Endodermal cell (in vitro differentiated cells): Measurements from ENCODE around the gene NMB. TPM values are rescaled to one million over a fixed set of nuclear protein-coding genes. Genes with fewer than 3 reads are reported as not detected.

Experiments
- DNase-seq: peaks from one replicate; pipeline ENCODE4 v3.0.0-alpha.2; 2017
- H3K27ac ChIP-seq: 2 replicates; pipeline ENCODE4 v1.5.1; 2013; ENCODE audit warnings: mild to moderate bottlenecking, low read depth, low read length, moderate library complexity
- H3K27me3 ChIP-seq: 2 replicates; pipeline ENCODE4 v1.6.1; 2013; ENCODE audit warnings: mild to moderate bottlenecking, low read length, moderate library complexity; ENCODE audit not compliant: insufficient read depth, control insufficient read depth, poor library complexity, severe bottlenecking
- H3K36me3 ChIP-seq: 2 replicates; pipeline ENCODE4 v1.7.0; 2013; ENCODE audit warnings: mild to moderate bottlenecking, low read length, moderate library complexity; ENCODE audit not compliant: control insufficient read depth, insufficient read depth
- H3K4me1 ChIP-seq: one replicate; pipeline ENCODE4 v1.7.0; 2013; ENCODE audit warnings: low read length; ENCODE audit not compliant: control insufficient read depth, insufficient read depth
- H3K4me3 ChIP-seq: 2 replicates; pipeline ENCODE4 v1.5.1; 2013; ENCODE audit warnings: mild to moderate bottlenecking, low read length, moderate library complexity
- H3K9ac ChIP-seq: 2 replicates; pipeline ENCODE4 v1.6.1; 2013; ENCODE audit warnings: mild to moderate bottlenecking, low read length, moderate library complexity; ENCODE audit not compliant: poor library complexity, severe bottlenecking; ENCODE audit errors: extremely low read depth
- H3K9me3 ChIP-seq: 2 replicates; pipeline ENCODE4 v1.6.1; 2013; ENCODE audit warnings: mild to moderate bottlenecking, low read length, moderate library complexity; ENCODE audit not compliant: control insufficient read depth
- H3K27ac Mint-ChIP-seq: 2 replicates; pipeline ENCODE4 v1.8.0; 2020; ENCODE audit warnings: mixed read lengths
- H3K27me3 Mint-ChIP-seq: 2 replicates; pipeline ENCODE4 v1.8.0; 2021; ENCODE audit warnings: mild to moderate bottlenecking, mixed read lengths; ENCODE audit not compliant: insufficient read depth
- H3K36me3 Mint-ChIP-seq: 2 replicates; pipeline ENCODE4 v1.8.0; 2020; ENCODE audit warnings: low read depth, mixed read lengths
- H3K4me1 Mint-ChIP-seq: 2 replicates; pipeline ENCODE4 v1.8.0; 2020; ENCODE audit warnings: mixed read lengths
- H3K4me3 Mint-ChIP-seq: 2 replicates; pipeline ENCODE4 v1.8.0; 2020; ENCODE audit warnings: mild to moderate bottlenecking, moderate library complexity, mixed read lengths
- H3K9me3 Mint-ChIP-seq: 2 replicates; pipeline ENCODE4 v1.8.0; 2020; ENCODE audit warnings: mild to moderate bottlenecking, mixed read lengths
- WGBS, 2 experiments: methylation state at CpG; one replicate each; pipeline versions ENCODE4 v1.1.5 to v1.1.7; 2013; ENCODE audit warnings: missing lambda C conversion rate in 2 of 2, mixed read lengths in 1 of 2; ENCODE audit not compliant: insufficient coverage in 1 of 2, insufficient read length in 1 of 2; 5-methylcytosine and 5-hydroxymethylcytosine counted together
- total RNA-seq, 2 donors: library from RNA; stranded (reverse); fragmentation: NEBNext Ultra II Directional in 1 of 2; extraction: Animal tissue kit (Norgen Biotek cat#: 25700) in 1 of 2; gene quantifications; 2 replicates in 1 of 2; 3 replicates in 1 of 2; pipeline ENCODE4 v1.2.1, GENCODE V29; 2021
- TF ChIP-seq, protein P1 (sequence below): fragments of 200-600 bp; sonication (generic); conservative IDR thresholded peaks from 2 replicates; pipeline ENCODE4 v1.5.0; 2021; ENCODE audit warnings: antibody characterized with exemption, mild to moderate bottlenecking

The NMB gene
- total RNA-seq, 2 donors from 2014 or later = 5.3 to 7.3 TPM

DNA sequence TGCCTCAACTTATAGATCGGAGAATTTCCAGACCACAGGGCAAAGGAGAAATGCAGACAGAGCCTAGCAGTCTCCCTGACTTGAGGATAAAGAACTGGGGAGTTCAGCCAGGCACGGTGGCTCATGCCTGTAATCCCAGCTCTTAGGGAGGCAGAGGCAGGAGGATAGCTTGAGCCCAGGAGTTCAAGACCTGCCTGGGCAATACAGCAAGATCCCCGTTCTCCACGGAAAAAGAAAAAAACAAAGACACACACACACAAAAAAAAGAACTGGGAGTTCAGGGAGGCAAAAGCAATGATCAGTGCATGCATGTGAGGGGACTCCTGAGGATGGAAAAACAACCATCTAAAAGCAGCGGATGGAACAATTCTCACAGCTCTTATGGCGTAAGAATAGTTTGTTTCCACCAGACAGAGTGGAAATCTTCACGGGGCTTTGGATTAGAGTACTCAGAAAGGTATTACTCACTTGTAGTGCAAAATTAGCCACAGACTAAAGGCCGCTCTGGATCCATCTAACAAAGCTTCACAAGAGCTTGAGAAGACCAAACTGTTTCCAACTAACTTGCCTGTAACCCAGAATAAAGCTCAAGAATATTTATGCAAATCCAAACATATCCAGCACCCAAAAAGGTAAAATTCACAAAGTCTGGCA lies 41.7 kb upstream of the NMB start:
- peaks cover 20% of the 10 kb centered on the region for H3K36me3 ChIP-seq
- Mint-ChIP-seq H3K4me1 (no peaks in the 10 kb centered on the region), H3K27me3 (no peaks in the 10 kb centered on the region), H3K36me3 (peaks cover 6% of the 10 kb centered on the region), H3K27ac (peak overlapping the region; percentile 53), H3K9me3 (no peaks in the 10 kb centered on the region), H3K4me3 (no peak overlapping the region)
- H3K27me3 ChIP-seq = no peaks in the 10 kb centered on the region
- WGBS, 2 experiments = 95 to 96% methylated on average over 6 to 7 of the region's 8 CpGs
- no peak overlapping the region for H3K9ac ChIP-seq
- no peak overlapping the region for H3K27ac ChIP-seq
- no peak overlapping the region for H3K4me3 ChIP-seq
- DNase-seq = no peak
- TF ChIP-seq, protein P1, sequence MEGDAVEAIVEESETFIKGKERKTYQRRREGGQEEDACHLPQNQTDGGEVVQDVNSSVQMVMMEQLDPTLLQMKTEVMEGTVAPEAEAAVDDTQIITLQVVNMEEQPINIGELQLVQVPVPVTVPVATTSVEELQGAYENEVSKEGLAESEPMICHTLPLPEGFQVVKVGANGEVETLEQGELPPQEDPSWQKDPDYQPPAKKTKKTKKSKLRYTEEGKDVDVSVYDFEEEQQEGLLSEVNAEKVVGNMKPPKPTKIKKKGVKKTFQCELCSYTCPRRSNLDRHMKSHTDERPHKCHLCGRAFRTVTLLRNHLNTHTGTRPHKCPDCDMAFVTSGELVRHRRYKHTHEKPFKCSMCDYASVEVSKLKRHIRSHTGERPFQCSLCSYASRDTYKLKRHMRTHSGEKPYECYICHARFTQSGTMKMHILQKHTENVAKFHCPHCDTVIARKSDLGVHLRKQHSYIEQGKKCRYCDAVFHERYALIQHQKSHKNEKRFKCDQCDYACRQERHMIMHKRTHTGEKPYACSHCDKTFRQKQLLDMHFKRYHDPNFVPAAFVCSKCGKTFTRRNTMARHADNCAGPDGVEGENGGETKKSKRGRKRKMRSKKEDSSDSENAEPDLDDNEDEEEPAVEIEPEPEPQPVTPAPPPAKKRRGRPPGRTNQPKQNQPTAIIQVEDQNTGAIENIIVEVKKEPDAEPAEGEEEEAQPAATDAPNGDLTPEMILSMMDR = no peak
- H3K9me3 ChIP-seq = no peaks in the 10 kb centered on the region
- H3K4me1 ChIP-seq = peaks cover 2% of the 10 kb centered on the region

DNA sequence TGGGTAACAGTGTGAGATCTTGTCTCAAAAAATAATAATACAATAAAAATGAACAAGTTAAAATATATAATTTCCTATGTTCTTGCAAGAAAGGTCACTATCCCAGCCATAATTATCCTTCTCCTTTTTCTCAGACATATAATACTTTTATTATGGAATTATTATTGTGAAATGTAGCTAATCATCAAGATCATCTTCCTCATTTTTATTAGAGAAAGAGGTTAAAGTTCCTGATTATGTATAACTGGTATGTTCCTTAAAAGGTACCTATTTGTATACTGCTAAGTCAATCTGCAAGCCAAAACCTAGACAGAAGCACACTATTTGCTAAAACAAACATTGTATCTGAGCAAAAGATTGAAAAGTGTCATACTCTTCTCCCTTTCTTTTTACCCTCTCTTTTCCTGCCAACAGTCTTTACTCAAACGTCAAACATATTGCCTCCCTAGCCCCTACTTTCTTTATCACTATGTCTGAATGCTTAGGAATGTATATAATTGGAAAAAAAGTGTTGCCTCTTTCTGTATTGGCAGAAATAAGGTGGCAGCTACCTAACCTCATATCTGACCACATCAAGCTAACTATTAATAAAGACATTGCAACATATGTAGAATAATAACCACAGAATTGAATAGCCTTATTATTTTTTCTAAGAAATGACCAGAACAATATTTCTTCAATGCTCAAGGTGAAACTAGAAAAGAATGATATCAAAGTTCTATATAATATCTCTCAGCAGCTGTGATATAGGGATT lies 39.4 kb upstream of the NMB start:
- no peaks in the 10 kb centered on the region for H3K9me3 Mint-ChIP-seq
- Histone ChIP-seq H3K36me3 (no peaks in the 10 kb centered on the region), H3K9ac (no peak overlapping the region), H3K27ac (no peak overlapping the region), H3K4me3 (no peak overlapping the region), H3K4me1 (peaks cover 2% of the 10 kb centered on the region), H3K27me3 (no peaks in the 10 kb centered on the region), H3K9me3 (no peaks in the 10 kb centered on the region)
- TF ChIP-seq, protein P1 = no peak
- DNase-seq = no peak
- no peaks in the 10 kb centered on the region for H3K4me1 Mint-ChIP-seq
- H3K4me3 Mint-ChIP-seq = no peak overlapping the region
- WGBS, 2 experiments = no CpG with 5 or more reads among the region's 1 CpG
- no peaks in the 10 kb centered on the region for H3K27me3 Mint-ChIP-seq
- no peak overlapping the region for H3K27ac Mint-ChIP-seq
- H3K36me3 Mint-ChIP-seq = peaks cover 4% of the 10 kb centered on the region

DNA sequence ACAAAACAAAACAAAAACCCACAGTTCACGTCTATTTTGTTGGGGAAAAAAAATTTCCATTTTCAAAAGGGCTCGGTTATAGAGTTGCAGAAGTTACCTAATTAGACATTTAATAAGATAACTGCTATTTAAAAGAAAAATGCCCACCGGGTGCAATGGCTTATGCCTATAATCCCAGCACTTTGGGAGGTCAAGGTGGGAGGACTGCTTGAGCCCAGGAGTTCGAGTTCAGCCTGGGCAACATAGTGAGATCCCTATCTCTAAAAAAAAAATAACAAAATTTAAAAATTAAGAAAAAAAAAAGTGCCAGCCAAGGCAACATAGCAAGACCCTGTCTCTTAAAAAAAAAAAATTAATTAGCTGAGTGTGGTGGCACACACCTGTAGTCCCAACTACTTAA lies 38.8 kb upstream of the NMB start:
- H3K27ac Mint-ChIP-seq = no peak overlapping the region
- no peak for DNase-seq
- H3K4me3 ChIP-seq = no peak overlapping the region
- no peaks in the 10 kb centered on the region for H3K4me1 Mint-ChIP-seq
- WGBS, 2 experiments = 100% methylated on average over 3 to 4 of the region's 4 CpGs
- H3K27me3 ChIP-seq = no peaks in the 10 kb centered on the region
- H3K27ac ChIP-seq = no peak overlapping the region
- H3K9me3 Mint-ChIP-seq = no peaks in the 10 kb centered on the region
- H3K4me3 Mint-ChIP-seq = no peak overlapping the region
- no peak overlapping the region for H3K9ac ChIP-seq
- TF ChIP-seq, protein P1 = no peak
- peaks cover 2% of the 10 kb centered on the region for H3K4me1 ChIP-seq
- no peaks in the 10 kb centered on the region for H3K36me3 ChIP-seq
- H3K9me3 ChIP-seq = no peaks in the 10 kb centered on the region
- H3K36me3 Mint-ChIP-seq = peaks cover 4% of the 10 kb centered on the region
- no peaks in the 10 kb centered on the region for H3K27me3 Mint-ChIP-seq
